HEK293 (cell line): ENCODE data around the gene PAQR7.

Experiments
- GLI2 ChIP-seq: fragments of 450-650 bp; formaldehyde crosslinking; IDR thresholded peaks from 2 replicates; pipeline ENCODE4; 2017; ENCODE audit warnings: missing biosample characterization, missing genetic modification characterization, low read depth, borderline replicate concordance
- IKZF3 ChIP-seq: fragments of 450-650 bp; IDR thresholded peaks from 2 replicates; pipeline ENCODE4 v1.5.0; 2018; ENCODE audit warnings: missing biosample characterization, mild to moderate bottlenecking, missing genetic modification characterization, moderate library complexity
- KLF8 ChIP-seq: fragments of 450-650 bp; formaldehyde crosslinking; IDR thresholded peaks from 2 replicates; pipeline ENCODE4 v1.5.1; 2016; ENCODE audit warnings: missing biosample characterization, missing genetic modification characterization
- MZF1 ChIP-seq: fragments of 450-650 bp; formaldehyde crosslinking; IDR thresholded peaks from 2 replicates; pipeline ENCODE4 v1.5.1; 2017; ENCODE audit warnings: missing biosample characterization, missing genetic modification characterization, borderline replicate concordance
- SETDB1 ChIP-seq: IDR thresholded peaks from one replicate; pipeline ENCODE4 v1.6.1; 2017; ENCODE audit warnings: mild to moderate bottlenecking, low read length, moderate library complexity, mixed read lengths; ENCODE audit not compliant: insufficient read length
- SP7 ChIP-seq: fragments of 450-650 bp; formaldehyde crosslinking; IDR thresholded peaks from 2 replicates; pipeline ENCODE4 v1.5.1; 2016; ENCODE audit warnings: missing biosample characterization, missing genetic modification characterization
- ZEB2 ChIP-seq: fragments of 450-650 bp; formaldehyde crosslinking; IDR thresholded peaks from 2 replicates; pipeline ENCODE4 v1.5.1; 2016; ENCODE audit warnings: missing biosample characterization, missing genetic modification characterization
- ZFP69B ChIP-seq: fragments of 450-650 bp; formaldehyde crosslinking; IDR thresholded peaks from 2 replicates; pipeline ENCODE4 v1.5.1; 2016; ENCODE audit warnings: missing biosample characterization, missing genetic modification characterization
- ZIC2 ChIP-seq: fragments of 450-650 bp; formaldehyde crosslinking; IDR thresholded peaks from 2 replicates; pipeline ENCODE4 v1.5.1; 2016; ENCODE audit warnings: missing biosample characterization, missing genetic modification characterization
- ZNF169 ChIP-seq: fragments of 450-650 bp; formaldehyde crosslinking; IDR thresholded peaks from 2 replicates; pipeline ENCODE4 v1.5.1; 2016; ENCODE audit warnings: missing biosample characterization, missing genetic modification characterization
- ZNF2 ChIP-seq: fragments of 450-650 bp; formaldehyde crosslinking; IDR thresholded peaks from 2 replicates; pipeline ENCODE4 v1.5.1; 2016; ENCODE audit warnings: missing biosample characterization, missing genetic modification characterization
- ZNF24 ChIP-seq: fragments of 450-650 bp; formaldehyde crosslinking; IDR thresholded peaks from 2 replicates; pipeline ENCODE4 v1.5.1; 2016; ENCODE audit warnings: missing biosample characterization, missing genetic modification characterization
- ZNF266 ChIP-seq: fragments of 450-650 bp; formaldehyde crosslinking; IDR thresholded peaks from 2 replicates; pipeline ENCODE4 v1.5.1; 2016; ENCODE audit warnings: missing biosample characterization, missing genetic modification characterization, low read depth
- ZNF366 ChIP-seq: fragments of 450-650 bp; formaldehyde crosslinking; conservative IDR thresholded peaks from 2 replicates; pipeline ENCODE4 v1.5.1; 2016; ENCODE audit warnings: missing biosample characterization, missing genetic modification characterization
- ZNF501 ChIP-seq: fragments of 450-650 bp; formaldehyde crosslinking; IDR thresholded peaks from 2 replicates; pipeline ENCODE4 v1.5.1; 2016; ENCODE audit warnings: missing biosample characterization, missing genetic modification characterization
- ZNF548 ChIP-seq: fragments of 450-650 bp; formaldehyde crosslinking; IDR thresholded peaks from 2 replicates; pipeline ENCODE4 v1.5.1; 2016; ENCODE audit warnings: missing biosample characterization, missing genetic modification characterization
- ZNF555 ChIP-seq: fragments of 450-650 bp; formaldehyde crosslinking; conservative IDR thresholded peaks from 2 replicates; pipeline ENCODE4 v1.5.1; 2017; ENCODE audit warnings: missing biosample characterization, mild to moderate bottlenecking, missing genetic modification characterization, inconsistent platforms
- ZNF785 ChIP-seq: fragments of 450-650 bp; formaldehyde crosslinking; IDR thresholded peaks from 2 replicates; pipeline ENCODE4 v1.5.1; 2016; ENCODE audit warnings: missing biosample characterization, missing genetic modification characterization
- ZNF792 ChIP-seq: fragments of 450-650 bp; formaldehyde crosslinking; IDR thresholded peaks from 2 replicates; pipeline ENCODE4 v1.5.1; 2016; ENCODE audit warnings: missing biosample characterization, missing genetic modification characterization
- ZSCAN16 ChIP-seq: fragments of 450-650 bp; formaldehyde crosslinking; IDR thresholded peaks from 2 replicates; pipeline ENCODE4 v1.5.1; 2016; ENCODE audit warnings: missing biosample characterization, missing genetic modification characterization
- ZSCAN23 ChIP-seq: fragments of 450-650 bp; formaldehyde crosslinking; IDR thresholded peaks from 2 replicates; pipeline ENCODE4 v1.5.1; 2016; ENCODE audit warnings: missing biosample characterization, missing genetic modification characterization
- ZSCAN30 ChIP-seq: fragments of 450-650 bp; IDR thresholded peaks from 2 replicates; pipeline ENCODE4 v1.5.1; 2018; ENCODE audit warnings: missing biosample characterization, mild to moderate bottlenecking, missing genetic modification characterization, moderate library complexity
- TF ChIP-seq, protein P1 (sequence below): fragments of 450-650 bp; formaldehyde crosslinking; IDR thresholded peaks from 2 replicates; pipeline ENCODE4 v1.5.1; 2016; ENCODE audit warnings: missing biosample characterization, missing genetic modification characterization, borderline replicate concordance
- TF ChIP-seq, protein P2 (sequence below): fragments of 450-650 bp; formaldehyde crosslinking; IDR thresholded peaks from 2 replicates; pipeline ENCODE4 v1.5.0; 2017; ENCODE audit warnings: missing biosample characterization, missing genetic modification characterization, borderline replicate concordance
- TF ChIP-seq, protein P3 (sequence below): fragments of 450-650 bp; formaldehyde crosslinking; IDR thresholded peaks from 2 replicates; pipeline ENCODE4 v1.5.1; 2017; ENCODE audit warnings: missing biosample characterization, missing genetic modification characterization
- TF ChIP-seq, protein P4 (sequence below): fragments of 450-650 bp; formaldehyde crosslinking; IDR thresholded peaks from 2 replicates; pipeline ENCODE4 v1.5.1; 2016; ENCODE audit warnings: missing biosample characterization, missing genetic modification characterization

The PAQR7 gene

DNA sequence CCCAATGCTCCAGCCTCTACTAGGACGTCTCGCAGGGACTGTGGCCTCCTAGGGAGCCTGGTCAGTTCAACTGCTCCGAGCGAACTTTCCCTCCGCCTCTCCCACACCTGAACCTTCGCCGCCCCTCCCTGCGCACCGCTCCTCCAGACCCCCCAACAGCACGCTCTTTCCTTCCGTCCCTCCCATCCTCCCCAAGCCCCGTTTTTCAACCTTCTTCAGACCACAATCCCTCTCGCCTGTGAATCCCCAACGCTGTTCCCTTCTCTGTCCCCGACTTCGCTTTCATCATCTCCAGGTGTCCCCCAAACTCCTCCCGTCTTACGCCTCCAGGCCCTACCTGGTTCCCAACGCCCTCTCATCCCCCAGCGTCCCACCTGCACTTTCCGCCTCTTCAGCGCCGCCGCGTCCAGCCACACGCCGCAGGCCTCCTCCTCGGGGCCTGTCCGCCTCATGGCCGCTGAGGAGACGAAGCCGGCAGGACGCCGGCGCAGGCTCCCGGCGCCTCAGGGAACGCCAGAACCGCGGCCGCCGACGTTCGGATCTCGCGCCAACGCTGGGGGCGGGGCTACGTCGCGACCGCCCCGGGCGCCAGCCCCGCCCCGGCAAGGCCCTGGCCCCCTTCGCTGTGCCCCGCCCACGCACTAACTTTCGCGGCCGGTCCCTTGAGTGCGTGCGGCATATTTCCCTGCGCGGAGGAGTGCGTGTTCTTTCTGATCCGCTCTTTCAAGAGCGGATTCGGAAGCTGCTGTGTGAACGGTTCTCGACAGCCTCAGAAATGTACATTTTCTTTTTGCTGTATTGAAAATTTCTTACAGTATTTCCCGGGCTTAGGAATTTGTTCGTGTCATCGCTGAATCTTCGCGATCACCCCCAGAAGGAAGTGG lies 16.4 kb downstream of the PAQR7 start, which contains the start of gene AUNIP (continued):
- TF ChIP-seq, protein P1, sequence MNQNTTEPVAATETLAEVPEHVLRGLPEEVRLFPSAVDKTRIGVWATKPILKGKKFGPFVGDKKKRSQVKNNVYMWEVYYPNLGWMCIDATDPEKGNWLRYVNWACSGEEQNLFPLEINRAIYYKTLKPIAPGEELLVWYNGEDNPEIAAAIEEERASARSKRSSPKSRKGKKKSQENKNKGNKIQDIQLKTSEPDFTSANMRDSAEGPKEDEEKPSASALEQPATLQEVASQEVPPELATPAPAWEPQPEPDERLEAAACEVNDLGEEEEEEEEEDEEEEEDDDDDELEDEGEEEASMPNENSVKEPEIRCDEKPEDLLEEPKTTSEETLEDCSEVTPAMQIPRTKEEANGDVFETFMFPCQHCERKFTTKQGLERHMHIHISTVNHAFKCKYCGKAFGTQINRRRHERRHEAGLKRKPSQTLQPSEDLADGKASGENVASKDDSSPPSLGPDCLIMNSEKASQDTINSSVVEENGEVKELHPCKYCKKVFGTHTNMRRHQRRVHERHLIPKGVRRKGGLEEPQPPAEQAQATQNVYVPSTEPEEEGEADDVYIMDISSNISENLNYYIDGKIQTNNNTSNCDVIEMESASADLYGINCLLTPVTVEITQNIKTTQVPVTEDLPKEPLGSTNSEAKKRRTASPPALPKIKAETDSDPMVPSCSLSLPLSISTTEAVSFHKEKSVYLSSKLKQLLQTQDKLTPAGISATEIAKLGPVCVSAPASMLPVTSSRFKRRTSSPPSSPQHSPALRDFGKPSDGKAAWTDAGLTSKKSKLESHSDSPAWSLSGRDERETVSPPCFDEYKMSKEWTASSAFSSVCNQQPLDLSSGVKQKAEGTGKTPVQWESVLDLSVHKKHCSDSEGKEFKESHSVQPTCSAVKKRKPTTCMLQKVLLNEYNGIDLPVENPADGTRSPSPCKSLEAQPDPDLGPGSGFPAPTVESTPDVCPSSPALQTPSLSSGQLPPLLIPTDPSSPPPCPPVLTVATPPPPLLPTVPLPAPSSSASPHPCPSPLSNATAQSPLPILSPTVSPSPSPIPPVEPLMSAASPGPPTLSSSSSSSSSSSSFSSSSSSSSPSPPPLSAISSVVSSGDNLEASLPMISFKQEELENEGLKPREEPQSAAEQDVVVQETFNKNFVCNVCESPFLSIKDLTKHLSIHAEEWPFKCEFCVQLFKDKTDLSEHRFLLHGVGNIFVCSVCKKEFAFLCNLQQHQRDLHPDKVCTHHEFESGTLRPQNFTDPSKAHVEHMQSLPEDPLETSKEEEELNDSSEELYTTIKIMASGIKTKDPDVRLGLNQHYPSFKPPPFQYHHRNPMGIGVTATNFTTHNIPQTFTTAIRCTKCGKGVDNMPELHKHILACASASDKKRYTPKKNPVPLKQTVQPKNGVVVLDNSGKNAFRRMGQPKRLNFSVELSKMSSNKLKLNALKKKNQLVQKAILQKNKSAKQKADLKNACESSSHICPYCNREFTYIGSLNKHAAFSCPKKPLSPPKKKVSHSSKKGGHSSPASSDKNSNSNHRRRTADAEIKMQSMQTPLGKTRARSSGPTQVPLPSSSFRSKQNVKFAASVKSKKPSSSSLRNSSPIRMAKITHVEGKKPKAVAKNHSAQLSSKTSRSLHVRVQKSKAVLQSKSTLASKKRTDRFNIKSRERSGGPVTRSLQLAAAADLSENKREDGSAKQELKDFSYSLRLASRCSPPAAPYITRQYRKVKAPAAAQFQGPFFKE (tag by site-specific recombination), result peak; percentile 97; the same call in 1 of the 2 replicates
- peak; percentile 98 for TF ChIP-seq ZNF2 (tag by site-specific recombination)
- peak; percentile 79 for TF ChIP-seq ZIC2
- TF ChIP-seq ZFP69B (tag by site-specific recombination), result peak; percentile 80
- TF ChIP-seq, protein P2, sequence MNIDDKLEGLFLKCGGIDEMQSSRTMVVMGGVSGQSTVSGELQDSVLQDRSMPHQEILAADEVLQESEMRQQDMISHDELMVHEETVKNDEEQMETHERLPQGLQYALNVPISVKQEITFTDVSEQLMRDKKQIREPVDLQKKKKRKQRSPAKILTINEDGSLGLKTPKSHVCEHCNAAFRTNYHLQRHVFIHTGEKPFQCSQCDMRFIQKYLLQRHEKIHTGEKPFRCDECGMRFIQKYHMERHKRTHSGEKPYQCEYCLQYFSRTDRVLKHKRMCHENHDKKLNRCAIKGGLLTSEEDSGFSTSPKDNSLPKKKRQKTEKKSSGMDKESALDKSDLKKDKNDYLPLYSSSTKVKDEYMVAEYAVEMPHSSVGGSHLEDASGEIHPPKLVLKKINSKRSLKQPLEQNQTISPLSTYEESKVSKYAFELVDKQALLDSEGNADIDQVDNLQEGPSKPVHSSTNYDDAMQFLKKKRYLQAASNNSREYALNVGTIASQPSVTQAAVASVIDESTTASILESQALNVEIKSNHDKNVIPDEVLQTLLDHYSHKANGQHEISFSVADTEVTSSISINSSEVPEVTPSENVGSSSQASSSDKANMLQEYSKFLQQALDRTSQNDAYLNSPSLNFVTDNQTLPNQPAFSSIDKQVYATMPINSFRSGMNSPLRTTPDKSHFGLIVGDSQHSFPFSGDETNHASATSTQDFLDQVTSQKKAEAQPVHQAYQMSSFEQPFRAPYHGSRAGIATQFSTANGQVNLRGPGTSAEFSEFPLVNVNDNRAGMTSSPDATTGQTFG (tag by site-specific recombination), result peak; percentile 71; the same call in 1 of the 2 replicates
- peak; percentile 95 for TF ChIP-seq ZSCAN30 (tag by site-specific recombination)
- 0 out of 2 replicates have a peak, but pooled peaks have one; percentile 74 for TF ChIP-seq ZNF24
- TF ChIP-seq ZNF501 (tag by site-specific recombination), result peak; percentile 97
- TF ChIP-seq ZNF169 (tag by site-specific recombination), result peak; percentile 73; the same call in 1 of the 2 replicates
- peak; percentile 85; the same call in 1 of the 2 replicates for TF ChIP-seq MZF1 (tag by site-specific recombination)
- peak; percentile 88 for TF ChIP-seq ZEB2 (tag by site-specific recombination)
- TF ChIP-seq ZNF366 (tag by site-specific recombination), result peak; percentile 50
- TF ChIP-seq ZSCAN23 (tag by site-specific recombination), result peak; percentile 86; the same call in 1 of the 2 replicates
- peak; percentile 84 for TF ChIP-seq KLF8 (tag by site-specific recombination)
- peak; percentile 43; the same call in 1 of the 2 replicates for TF ChIP-seq ZSCAN16
- no peak for TF ChIP-seq ZNF555
- TF ChIP-seq SP7 (tag by site-specific recombination), result peak; percentile 88
- TF ChIP-seq, protein P3, sequence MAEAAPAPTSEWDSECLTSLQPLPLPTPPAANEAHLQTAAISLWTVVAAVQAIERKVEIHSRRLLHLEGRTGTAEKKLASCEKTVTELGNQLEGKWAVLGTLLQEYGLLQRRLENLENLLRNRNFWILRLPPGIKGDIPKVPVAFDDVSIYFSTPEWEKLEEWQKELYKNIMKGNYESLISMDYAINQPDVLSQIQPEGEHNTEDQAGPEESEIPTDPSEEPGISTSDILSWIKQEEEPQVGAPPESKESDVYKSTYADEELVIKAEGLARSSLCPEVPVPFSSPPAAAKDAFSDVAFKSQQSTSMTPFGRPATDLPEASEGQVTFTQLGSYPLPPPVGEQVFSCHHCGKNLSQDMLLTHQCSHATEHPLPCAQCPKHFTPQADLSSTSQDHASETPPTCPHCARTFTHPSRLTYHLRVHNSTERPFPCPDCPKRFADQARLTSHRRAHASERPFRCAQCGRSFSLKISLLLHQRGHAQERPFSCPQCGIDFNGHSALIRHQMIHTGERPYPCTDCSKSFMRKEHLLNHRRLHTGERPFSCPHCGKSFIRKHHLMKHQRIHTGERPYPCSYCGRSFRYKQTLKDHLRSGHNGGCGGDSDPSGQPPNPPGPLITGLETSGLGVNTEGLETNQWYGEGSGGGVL (tag by site-specific recombination), result peak; percentile 61
- TF ChIP-seq ZNF548 (tag by site-specific recombination), result peak; percentile 43; the same call in 1 of the 2 replicates
- TF ChIP-seq, protein P4, sequence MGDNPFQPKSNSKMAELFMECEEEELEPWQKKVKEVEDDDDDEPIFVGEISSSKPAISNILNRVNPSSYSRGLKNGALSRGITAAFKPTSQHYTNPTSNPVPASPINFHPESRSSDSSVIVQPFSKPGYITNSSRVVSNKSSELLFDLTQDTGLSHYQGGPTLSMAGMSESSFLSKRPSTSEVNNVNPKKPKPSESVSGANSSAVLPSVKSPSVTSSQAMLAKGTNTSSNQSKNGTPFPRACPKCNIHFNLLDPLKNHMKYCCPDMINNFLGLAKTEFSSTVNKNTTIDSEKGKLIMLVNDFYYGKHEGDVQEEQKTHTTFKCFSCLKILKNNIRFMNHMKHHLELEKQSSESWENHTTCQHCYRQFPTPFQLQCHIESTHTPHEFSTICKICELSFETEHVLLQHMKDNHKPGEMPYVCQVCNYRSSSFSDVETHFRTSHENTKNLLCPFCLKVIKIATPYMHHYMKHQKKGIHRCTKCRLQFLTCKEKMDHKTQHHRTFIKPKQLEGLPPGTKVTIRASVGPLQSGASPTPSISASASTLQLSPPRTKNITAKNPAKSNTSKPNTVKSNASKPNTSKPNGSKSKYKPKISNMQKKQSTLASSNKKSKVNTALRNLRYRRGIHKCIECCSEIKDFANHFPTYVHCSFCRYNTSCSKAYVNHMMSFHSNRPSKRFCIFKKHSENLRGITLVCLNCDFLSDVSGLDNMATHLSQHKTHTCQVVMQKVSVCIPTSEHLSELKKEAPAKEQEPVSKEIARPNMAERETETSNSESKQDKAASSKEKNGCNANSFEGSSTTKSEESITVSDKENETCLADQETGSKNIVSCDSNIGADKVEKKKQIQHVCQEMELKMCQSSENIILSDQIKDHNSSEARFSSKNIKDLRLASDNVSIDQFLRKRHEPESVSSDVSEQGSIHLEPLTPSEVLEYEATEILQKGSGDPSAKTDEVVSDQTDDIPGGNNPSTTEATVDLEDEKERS (tag by site-specific recombination), result peak; percentile 86; the same call in 1 of the 2 replicates
- no peak for TF ChIP-seq ZNF266 (tag by site-specific recombination)
- TF ChIP-seq ZNF785, result no peak
- TF ChIP-seq IKZF3 (tag by site-specific recombination), result peak; percentile 63; the same call in 1 of the 2 replicates
- TF ChIP-seq ZNF792 (tag by site-specific recombination), result peak; percentile 29; the same call in 1 of the 2 replicates
- TF ChIP-seq GLI2, result no peak; the same call in 1 of the 2 replicates
- no peak for TF ChIP-seq SETDB1
